GM18520 (cell line): ENCODE data around the gene TFDP1.

Source experiments
- ATAC-seq: cut with Tn5 transposase; IDR thresholded peaks from one replicate; pipeline ENCODE4 v1.9.1; 2021; ENCODE audit not compliant: unreplicated experiment

Gene TFDP1

DNA sequence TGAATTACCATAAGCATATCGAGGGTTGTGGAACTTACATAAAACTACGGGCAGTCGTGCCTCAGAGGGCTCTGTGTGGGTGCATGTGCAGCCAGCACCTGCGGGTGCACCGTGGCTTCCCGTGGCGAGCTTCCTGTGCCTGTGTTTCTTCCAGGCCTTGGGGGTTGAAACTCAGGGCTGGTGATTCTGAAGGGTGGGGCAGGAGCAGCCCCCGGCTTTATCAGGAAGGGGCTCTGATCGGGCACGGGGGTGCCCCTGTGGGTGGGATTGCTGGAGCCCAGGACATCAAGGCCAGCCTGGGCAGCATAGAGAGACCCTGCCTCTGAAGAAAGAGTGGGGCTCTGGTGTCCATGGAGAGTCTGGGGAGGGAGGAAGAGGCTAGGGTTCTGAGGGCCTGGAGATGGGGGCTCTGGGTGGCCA, 62.4 kb downstream of the TFDP1 start:
- no peak for ATAC-seq

DNA sequence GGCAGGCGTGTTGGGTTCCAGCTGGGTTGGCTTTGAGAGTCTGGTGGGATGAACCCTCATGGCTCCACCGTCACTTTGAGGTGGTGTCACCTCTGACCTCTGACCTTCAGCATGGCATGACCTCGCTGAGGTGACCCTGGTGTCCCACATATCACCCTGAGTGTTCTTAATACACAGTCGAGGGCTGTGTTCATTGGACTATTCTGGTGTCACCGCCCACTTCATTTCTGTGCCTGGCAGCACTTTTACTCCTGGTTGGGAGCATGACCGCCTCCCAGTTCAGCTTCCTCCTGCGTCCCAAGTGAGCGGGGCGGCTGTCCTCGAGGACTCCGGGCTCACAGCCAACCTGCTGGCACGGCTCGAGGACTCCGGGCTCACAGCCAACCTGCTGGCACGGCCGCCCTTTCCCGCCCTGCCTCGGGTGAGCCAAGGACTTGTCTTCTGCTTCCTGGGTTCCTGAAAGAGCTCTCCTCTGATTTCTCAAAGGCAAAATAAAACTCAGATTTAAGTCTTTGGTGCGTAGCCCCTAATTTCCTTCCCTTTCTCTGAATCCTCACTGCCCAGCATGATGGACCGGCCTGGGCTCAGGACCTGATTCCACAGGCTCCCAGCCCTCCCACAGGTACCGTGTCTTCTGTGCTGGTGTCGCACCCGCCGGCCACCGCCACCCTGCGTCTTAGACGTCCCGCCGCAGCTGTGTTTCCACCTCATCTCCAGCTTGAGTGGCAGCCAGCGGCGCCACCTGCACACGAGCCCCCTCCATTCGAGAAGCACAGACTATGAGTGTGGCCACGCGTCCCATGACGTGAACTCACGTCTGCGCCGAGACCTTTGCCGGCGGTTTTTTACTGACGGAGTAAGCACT, 63.0 kb downstream of the TFDP1 start:
- no peak for ATAC-seq

DNA sequence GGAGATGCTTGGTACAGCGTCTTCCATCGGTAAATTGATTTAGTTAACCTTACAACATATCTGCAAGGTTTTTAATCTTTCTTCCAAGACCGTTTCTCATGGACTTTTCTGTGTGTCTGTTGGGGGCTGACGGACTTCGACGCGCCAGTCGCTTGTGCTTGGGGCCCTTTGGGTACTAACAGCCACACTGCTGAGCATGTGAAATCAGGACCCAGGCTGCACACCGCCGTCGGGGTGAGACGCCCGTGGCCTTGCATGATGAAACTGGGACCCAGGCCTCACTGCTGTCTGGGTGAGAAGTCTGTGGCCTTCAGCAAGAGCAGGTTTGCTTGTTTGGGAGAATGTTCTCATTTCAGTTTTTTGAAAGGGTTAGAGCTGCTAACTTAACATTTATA, 63.7 kb downstream of the TFDP1 start:
- ATAC-seq, result no peak

DNA sequence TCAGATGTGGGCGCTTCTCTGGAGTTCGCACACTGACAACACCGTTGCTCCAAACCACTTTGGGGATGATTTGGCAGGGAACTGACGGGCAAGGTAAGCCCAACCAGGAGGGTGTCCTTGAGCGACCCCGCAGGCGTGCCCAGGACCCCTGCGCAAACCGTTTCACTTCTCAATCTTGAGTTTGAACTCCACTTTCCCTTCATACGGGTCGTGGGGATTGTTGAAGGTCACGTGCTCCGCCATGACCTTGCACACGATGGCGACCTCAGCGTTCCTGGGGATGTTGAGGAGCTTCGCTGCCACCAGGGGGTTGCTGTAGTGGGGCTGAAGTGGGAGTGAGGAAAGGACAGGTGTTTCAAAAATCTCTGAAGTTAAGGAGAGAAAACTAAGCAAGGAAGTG, 64.7 kb downstream of the TFDP1 start:
- ATAC-seq, result no peak

DNA sequence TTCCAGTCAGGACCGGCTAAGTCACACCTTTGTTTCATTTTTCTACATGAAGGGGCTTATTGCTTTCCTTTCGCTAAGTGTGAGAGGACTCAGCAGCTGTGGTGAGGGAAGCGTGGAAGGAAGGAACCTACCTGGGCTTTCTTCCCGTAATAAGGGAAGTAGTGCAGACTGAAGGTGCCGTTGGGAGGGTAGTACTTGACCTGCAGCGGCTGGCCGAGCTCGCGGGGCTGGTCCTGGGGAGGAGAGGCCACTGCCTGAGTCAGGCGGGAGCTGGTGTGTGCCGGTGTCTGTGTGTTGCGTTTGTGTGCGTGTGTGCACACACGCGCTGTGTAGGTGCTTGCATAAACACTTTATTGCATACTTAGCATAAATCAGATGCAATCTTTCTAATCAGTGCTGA, 65.7 kb downstream of the TFDP1 start:
- ATAC-seq, result no peak

DNA sequence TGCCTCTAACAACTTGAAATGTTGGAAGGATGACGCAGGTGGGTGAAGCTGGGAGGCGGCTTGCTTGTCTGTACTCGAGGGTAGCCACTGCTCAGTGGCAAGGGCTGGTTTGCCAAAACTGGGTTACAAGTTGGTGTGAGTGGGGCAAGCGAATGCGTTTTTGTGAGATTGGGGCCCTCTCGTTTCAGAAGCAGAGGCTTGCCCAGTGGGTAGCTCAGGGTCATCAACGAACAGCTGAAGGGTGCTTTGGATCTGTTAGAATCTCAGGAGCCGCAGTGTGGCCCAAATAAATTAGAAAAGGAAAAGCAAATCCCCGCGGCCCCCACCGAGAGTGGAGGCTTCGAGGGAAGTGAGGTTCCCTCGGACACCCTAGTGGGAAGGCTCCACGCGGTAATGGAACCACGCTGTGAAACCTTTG, 66.2 kb downstream of the TFDP1 start:
- no peak for ATAC-seq

DNA sequence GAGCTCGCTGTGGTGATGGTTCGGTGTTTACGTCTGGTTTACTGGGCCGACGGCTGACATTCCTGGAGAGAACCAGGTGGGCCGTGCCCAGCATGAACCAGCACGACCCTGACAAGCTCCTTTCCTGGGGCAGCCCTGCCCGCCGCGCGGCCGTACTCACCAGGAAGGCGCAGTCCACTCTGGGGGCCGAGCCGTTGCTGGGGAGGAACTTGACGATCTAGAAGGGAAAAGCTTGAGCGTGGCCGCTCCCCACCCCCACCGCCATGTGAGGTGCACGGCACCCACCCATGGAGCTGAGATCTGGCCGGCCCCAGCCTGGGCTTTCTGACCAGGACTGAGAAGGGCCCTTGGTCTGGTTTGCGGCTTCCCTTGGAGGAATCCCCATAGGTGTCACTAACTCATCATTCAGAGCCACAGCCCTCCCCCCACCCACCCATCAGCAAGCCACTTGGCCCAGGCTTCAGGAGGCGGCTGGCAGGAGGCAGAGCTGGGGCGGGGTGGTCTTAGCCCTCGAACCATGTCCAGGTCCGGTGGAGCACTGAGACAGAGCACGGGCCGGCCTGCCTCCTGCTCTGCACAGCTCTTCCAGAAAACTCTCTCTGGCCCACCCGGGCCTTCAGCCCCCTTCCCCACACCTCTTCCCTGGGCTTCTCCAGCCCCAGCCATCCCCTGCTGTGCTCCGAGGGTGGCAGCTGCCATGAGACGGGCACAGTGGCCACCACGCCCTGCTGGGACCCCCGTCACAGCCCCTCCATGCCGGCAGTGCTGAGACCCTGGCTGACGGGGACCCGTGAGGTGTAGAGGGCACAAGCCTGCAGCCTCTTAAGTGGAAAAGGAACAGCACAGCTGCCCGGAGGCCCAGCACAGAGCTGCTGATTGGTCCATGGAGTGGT, 67.2 kb downstream of the TFDP1 start:
- ATAC-seq, result no peak

DNA sequence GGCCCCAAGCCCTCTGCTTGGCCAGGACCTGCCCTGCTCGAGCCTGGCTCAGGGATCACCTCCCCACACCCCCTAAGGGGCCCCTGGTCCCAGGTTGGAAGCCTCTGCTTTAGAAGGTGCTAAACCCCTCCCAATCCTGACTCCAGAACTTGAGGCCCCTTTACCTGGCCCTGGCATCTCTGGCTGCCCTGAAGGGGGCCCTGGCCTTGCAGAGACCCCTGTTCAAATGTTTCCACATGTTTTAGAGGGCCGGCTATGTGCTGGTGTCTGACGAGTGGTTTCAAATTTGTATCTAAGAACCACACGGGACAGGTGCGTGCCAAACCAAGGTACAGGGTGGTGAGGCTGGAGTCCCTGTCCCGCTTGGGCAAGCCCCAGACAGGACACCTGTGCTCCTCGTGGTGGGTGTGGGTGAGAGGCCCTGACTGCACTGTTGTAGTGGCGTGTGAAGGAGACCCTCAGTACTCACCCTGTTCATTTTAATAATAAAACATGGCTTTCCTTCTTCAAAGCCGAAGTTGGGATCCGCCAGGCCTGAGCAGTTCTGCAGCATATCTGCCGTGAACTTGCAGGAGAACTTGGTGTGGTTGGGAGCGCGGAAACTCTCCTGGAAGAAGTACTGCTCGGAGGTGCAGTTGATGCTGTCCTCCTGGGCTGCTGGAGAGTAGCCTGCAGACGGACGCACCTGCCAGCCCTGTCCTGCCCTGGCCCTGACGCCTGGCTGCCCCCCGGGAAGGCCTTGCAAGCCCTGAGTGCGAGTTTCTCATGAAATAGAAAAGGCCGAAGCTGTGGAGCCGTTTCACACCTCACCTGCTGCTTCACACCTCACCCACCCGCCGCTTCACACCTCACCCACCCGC, 68.1 kb downstream of the TFDP1 start:
- ATAC-seq, result no peak

DNA sequence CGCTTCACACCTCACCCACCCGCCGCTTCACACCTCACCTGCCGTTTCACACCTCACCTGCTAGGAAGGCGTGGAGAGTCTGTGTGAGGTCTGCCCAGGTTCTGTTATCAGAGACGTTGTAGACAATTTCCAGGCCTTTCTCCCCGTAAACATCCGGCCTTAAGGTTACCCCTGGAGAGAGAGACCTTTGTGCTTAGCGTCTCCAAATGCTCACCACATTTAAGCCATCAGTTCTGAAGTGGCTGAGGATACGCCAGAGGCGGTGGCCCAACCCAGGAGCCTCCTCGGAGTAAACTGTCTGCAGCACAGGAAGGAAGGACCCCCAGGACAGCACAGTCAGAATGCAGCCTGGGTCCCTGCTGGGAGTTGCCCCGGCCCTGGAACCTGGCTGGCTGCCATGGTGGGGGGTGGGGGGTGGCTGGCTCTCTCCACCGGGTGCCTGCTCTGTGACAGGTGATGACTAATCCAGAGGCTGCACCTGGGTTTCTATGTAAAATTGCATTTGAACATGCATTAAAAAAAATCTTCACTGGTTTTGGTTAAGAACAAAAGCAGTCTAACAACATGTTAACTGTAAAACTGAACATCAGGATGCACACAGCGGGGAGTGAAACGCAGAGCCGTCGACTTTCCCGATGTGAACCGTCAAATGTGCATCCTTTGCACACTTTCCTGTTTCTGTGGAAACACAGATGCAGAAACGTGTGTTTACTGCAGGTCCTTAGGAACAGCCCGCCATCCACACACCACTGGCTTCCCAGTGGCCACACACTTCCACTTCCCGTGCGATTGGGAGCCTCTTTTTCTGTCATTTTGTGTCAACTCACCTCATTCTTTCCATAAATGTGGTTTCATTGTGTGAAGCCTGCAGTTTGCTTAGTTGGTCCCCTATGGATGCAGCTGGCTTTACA, 69.0 kb downstream of the TFDP1 start:
- no peak for ATAC-seq

DNA sequence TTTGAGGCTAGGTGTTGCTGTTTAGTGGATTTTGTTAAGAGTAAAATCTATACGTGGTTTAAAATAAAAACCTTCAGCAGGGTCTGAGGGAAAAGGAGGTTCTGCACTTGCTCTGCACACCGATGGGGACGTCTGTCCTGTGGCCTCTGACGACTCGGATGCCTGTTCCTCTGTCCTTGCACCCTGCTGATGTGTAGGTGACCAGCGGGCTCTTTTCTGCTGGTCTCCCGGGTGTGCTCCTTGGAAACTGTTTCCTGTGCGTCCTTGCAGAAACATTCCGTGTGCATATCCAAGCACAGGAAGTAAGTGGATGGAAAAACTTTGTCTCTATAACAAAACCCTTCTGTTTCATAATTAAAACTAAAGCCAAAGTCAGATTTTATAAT, 69.6 kb downstream of the TFDP1 start:
- ATAC-seq, result no peak

DNA sequence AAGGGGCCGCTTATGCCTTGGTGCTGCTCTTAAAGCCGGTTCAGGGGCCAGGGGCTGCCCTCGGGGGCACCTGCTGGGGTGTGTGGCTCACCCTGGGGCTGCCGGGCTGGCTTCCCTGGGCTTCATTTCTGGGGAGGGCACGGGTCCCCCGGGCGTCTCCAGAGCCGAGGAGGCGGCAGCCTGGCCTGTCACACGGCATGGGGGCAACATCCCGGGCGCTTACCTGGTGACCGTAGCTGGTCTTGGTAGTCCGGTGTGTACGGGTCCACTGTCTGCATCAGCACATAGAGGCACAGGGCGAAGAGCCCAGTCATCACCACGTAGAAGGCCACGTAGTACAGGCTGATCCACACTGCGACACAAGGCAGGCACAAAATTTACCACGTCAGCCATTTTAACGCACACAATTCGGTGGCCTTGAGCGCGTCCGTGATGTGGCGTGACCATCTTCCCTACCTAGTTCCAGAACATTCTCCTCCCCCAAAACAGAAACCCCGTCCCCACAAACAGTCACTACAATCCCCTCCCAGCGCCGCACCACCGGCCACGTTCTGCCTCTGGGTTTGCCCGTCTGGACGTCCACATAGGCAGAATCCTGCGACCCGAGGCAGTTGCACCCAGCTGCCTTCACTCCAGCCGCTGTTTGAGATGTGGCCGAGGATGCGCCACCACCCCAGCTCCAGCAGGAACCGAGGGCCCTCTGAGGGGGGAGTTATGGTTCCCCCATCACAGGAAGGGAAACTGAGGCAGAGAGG, 70.2 kb downstream of the TFDP1 start:
- ATAC-seq, result no peak

DNA sequence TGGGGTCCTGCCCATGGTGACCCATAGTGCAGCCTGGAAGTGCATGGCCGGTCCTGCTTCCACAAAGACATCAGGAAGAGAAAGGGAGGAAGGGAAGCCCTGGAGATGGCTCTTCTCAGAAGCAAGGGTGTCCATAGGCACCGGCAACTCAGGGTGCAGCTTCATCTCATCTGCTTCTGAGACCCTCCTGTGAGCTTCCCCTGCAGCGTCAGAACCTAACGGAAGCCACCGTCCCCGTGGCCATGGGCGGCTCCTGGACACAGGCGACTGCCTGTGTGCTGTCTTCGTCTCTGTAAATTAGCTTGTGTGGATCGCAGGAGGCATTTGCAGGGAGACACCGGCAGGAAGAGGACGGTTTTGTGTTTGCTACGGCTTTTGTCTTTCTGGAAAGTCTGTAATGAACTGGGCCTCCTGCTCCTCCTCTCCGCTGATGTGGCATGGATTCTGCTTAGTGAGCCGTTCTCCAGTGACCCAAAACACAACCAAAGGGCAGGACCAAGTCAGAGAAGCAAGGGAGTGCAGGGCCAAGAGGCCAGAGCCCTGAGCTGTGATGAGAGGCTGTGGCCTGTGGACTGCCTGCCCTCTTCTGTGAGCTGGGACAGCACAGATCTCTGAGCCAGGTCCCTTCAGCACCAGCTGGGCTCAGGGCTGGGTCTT, 70.9 kb downstream of the TFDP1 start:
- no peak for ATAC-seq

DNA sequence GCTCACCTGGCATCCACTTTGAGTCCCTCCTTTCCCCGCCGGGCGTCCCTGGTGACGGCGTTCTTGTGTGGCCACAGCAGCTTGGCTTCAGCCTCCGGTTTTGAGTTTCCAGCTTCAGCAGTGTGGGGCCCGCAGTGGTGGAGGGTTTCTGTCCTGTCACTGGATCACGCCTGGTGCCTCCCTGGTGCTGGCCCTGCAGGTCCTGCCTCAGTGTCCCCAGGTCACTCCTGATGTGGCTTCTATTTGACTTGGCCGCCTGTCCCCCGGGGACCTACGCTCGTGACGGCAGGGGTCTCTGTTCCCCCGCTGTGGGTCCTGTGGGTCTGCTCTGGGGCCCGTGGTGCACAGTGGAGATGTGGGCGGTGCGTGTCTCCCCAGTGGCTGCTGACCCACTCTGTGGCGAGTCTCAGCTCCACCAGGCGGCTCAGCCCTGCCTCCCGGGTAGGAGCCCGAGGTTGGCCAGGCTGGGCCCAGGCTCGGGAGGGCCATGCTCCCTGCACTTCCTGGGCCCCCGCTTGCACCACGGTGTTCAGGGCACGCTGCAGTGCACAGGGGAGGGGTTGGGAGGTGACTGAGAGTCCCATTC, 71.5 kb downstream of the TFDP1 start:
- no peak for ATAC-seq

DNA sequence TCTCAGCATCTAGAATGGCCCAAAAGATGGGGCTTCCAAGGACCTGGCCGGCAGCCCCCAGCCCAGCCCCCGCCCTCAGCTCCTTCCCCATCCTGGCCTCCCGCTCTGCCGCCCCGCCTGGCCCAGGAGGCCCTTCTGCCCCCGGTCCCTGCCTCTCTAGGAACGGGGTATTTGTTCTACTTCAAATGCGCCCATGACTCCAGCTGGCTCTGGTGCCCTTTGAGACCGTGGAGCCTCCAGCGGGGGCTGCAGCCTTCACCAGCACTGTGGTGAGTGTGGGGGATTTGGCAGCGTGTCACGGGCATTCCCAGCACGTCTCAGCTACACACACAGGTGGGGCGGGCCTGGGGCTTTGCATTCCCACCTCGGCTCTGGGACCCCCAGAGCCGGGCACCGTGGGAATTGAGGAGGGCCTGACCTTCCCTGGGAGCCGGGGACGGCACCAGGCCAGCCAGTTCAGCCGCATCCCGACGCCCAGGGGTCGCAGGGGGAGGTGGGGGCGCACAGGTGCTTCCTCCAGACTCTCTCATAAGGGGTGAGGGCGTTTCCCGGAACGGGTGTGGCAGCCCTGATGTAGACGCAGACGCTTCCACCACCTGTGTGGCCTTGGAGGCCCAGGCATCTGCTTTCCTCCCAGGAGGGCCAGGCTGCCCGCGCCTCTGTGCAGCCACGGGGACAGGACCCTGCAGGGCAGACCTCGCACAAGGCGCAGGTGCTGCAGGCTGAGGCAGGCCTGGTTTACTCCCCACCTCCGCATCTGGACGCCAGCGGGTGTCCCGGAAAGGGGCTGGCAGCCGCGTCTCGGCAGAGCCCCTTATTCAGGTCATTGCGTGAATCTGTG, 72.5 kb downstream of the TFDP1 start:
- ATAC-seq, result no peak

DNA sequence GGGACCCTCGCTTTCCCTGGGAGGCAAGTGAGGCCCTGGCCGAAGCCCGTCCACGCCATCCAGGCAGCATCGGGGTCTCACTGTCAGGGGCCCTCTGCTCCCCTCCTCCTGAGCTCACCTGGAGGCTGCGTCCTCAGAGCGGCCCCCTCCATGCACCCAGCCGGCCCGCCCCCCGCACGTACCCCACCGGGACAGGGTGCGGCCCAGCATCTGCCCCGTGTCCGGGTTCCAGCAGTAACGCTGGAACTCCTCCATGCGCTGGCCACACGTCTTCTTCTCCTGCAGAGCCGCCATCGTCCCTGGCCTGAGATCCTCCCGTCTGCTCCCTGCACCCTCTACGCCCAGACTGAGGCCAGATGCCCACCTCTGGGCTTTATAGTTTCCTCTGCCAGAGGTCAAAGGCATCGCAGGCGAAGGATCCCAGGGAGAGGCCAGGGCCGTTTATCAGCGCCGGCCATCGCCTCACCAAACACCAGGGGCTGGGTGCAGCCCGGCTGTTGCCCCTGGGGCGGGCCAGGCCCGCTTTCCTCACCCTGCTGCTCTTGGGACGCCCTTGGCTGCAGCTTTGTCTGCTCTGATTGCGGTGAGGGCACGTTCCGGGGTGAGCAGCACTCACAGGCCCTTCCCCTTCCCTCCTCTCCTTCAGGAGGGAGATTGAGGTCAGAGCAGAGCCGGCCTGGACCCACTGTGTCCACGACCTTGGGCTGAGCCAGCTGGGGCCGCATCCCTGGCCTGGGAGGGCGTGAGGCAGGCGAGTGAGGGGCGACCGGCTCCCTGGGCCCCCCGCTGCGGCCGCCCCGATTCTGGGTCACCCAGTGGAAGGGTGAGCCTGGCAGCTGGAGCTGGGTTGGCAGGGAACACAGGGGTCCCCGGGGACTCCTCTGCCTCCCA, 73.5 kb downstream of the TFDP1 start, which contains the start of gene ATP4B:
TSS of gene ATP4B (minus strand) at position 348 of the 891 bp plus-strand sequence. CDS start at position 294, 54 bp downstream.
- ATAC-seq, result no peak

DNA sequence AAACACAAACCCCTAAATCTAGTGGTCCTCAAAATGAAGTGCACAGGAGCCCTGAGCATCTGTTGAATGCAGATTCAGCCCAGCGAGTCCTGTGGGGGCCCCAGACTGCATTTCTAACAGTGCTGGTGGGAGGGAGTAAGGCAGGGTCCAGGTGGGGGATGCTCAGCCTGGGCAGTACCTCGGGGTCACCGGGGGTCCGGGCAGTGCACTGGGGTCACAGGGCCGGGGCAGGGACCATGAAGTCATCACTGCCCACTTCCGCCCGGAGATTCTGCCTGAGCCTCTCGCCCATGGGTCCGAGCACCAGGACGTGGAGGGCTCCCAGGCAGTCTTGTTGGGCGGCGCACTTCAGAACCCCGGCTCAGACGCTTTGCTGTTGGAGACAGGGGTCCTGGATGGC, 74.3 kb downstream of the TFDP1 start:
- no peak for ATAC-seq
